ENCODE data around the gene RBBP5. TPM values are rescaled to one million over a fixed set of nuclear protein-coding genes. Genes with fewer than 3 reads are reported as not detected.

Gene RBBP5
- total and polyA plus RNA-seq, 7 donors, result 6.8 to 28.9 (median 12.3) TPM

- DNase-seq, result no peak
- Histone ChIP-seq H3K4me3 (no peak overlapping the region), H3K27me3 (ENCODE audit: insufficient read depth in 3 of 3, low read length in 2 of 3) (no peaks in the 10 kb centered on the region), H3K27ac (no peak overlapping the region), H3K4me1 (no peaks in the 10 kb centered on the region), H3K9me3 (no peaks in the 10 kb centered on the region), H3K36me3 (ENCODE audit: insufficient read depth in 1 of 2, low read depth in 1 of 2) (no peaks in the 10 kb centered on the region)
- no peak for TF ChIP-seq CTCF (IDR thresholded peaks at IDR 0.05)
- intact Hi-C loops (cut with DNase I), result no loop called here
- ATAC-seq, result no peak
- WGBS, 3 donors, result 21 to 28% (median 22%) methylated on average over 2 of the region's 2 CpGs
Observed at GRCh38 chr1:205068457-205069040, 53.2 kb downstream of the RBBP5 start.

- intact Hi-C loops (cut with DNase I), result no loop called here
- TF ChIP-seq CTCF (IDR thresholded peaks at IDR 0.05), result no peak
- Histone ChIP-seq H3K4me1 (no peaks in the 10 kb centered on the region), H3K27ac (no peak overlapping the region), H3K4me3 (no peak overlapping the region), H3K9me3 (no peaks in the 10 kb centered on the region), H3K36me3 (ENCODE audit: insufficient read depth in 1 of 2, low read depth in 1 of 2) (no peaks in the 10 kb centered on the region), H3K27me3 (ENCODE audit: insufficient read depth in 3 of 3, low read length in 2 of 3) (no peaks in the 10 kb centered on the region)
- WGBS, 3 donors, result 86 to 100% (median 96%) methylated on average over 4 of the region's 4 CpGs
- ATAC-seq, result no peak
- peak in 1 of 2 donors; percentile 15 for DNase-seq
Observed at GRCh38 chr1:205068001-205068400, 53.8 kb downstream of the RBBP5 start.

GRCh38 chr1:205067031-205067430, 54.7 kb downstream of the RBBP5 start:
- Histone ChIP-seq H3K36me3 (ENCODE audit: insufficient read depth in 1 of 2, low read depth in 1 of 2) (no peaks in the 10 kb centered on the region), H3K27ac (no peak overlapping the region), H3K27me3 (ENCODE audit: insufficient read depth in 3 of 3, low read length in 2 of 3) (no peaks in the 10 kb centered on the region), H3K9me3 (no peaks in the 10 kb centered on the region), H3K4me3 (no peak overlapping the region), H3K4me1 (no peaks in the 10 kb centered on the region)
- ATAC-seq (no peak), DNase-seq (peak in 1 of 2 donors; percentile 41)
- intact Hi-C loops (cut with DNase I), result no loop called here
- 89 to 93% (median 90%) methylated on average over 6 of the region's 6 CpGs for WGBS, 3 donors
- TF ChIP-seq CTCF (IDR thresholded peaks at IDR 0.05), result no peak

GRCh38 chr1:205066141-205066818, 55.5 kb downstream of the RBBP5 start:
- intact Hi-C loops (cut with DNase I), result no loop called here
- no peak for TF ChIP-seq CTCF (IDR thresholded peaks at IDR 0.05)
- ATAC-seq (no peak), DNase-seq (peak in 1 of 2 donors; percentile 27)
- no peaks in the 10 kb centered on the region for H3K27me3 ChIP-seq (ENCODE audit: insufficient read depth in 3 of 3, low read length in 2 of 3)
- no peaks in the 10 kb centered on the region for H3K4me1 ChIP-seq
- no peak overlapping the region for H3K4me3 ChIP-seq
- 82 to 88% (median 82%) methylated on average over 13 of the region's 13 CpGs for WGBS, 3 donors
- H3K36me3 ChIP-seq (ENCODE audit: insufficient read depth in 1 of 2, low read depth in 1 of 2), result no peaks in the 10 kb centered on the region
- H3K9me3 ChIP-seq, result no peaks in the 10 kb centered on the region
- no peak overlapping the region for H3K27ac ChIP-seq

Data from psoas muscle (tissue), 8 donors.